Measurements from ENCODE around the gene GRB2. TPM values are rescaled to one million over a fixed set of nuclear protein-coding genes. Genes with fewer than 3 reads are reported as not detected.
"Not testable (repeated sequence)": the region's sequence is repeated elsewhere in the genome, so short reads cannot be mapped to it uniquely, and the experiment has no call there.

Gene GRB2
- total RNA-seq, 2 experiments from 2014 or later, result 161 to 165 TPM

GRCh38 chr17:75383842-75384195 is 21.7 kb downstream of the GRB2 start:
- H3K4me3 Mint-ChIP-seq, result no peak overlapping the region
- DNase-seq, result no peak
- no peaks in the 10 kb centered on the region for H3K9me3 Mint-ChIP-seq
- H3K27me3 Mint-ChIP-seq, result no peaks in the 10 kb centered on the region
- H3K36me3 Mint-ChIP-seq, result peaks cover 15% of the 10 kb centered on the region
- no peak overlapping the region for H3K27ac Mint-ChIP-seq
- H3K4me1 Mint-ChIP-seq, result peaks cover 39% of the 10 kb centered on the region

GRCh38 chr17:75380750-75381149 is 24.7 kb downstream of the GRB2 start:
- Mint-ChIP-seq H3K9me3 (no peaks in the 10 kb centered on the region), H3K27me3 (no peaks in the 10 kb centered on the region), H3K4me3 (no peak overlapping the region), H3K4me1 (peaks cover 34% of the 10 kb centered on the region), H3K36me3 (peaks cover 4% of the 10 kb centered on the region), H3K27ac (no peak overlapping the region)
- no peak for DNase-seq

- peaks cover 35% of the 10 kb centered on the region for H3K4me1 Mint-ChIP-seq
- H3K9me3 Mint-ChIP-seq, result no peaks in the 10 kb centered on the region
- H3K27ac Mint-ChIP-seq, result no peak overlapping the region
- no peaks in the 10 kb centered on the region for H3K27me3 Mint-ChIP-seq
- no peak for DNase-seq
- peaks cover 6% of the 10 kb centered on the region for H3K36me3 Mint-ChIP-seq
- H3K4me3 Mint-ChIP-seq, result no peak overlapping the region
Observed at GRCh38 chr17:75380315-75380714, 25.2 kb downstream of the GRB2 start.

DNA sequence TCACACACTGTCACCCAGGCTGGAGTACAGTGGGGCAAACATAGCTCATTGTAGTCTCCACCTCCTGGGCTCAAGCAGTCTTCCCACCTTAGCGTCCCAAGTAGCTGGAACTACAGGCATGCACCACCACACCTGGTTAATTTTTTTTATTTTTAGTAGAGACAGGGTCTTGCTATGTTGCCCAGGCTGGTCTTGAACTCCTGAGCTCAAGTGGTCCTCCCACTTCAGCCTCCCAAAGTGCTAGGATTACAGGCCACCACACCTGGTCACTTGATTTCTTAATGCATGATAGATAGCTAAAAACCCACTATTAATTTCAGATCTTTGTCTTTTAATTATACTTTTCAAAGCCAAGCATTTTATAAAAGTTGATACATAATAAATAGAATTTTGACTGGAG is 26.1 kb downstream of the GRB2 start:
- peaks cover 37% of the 10 kb centered on the region for H3K4me1 Mint-ChIP-seq
- not testable (repeated sequence) for DNase-seq, H3K27me3 Mint-ChIP-seq, H3K36me3 Mint-ChIP-seq, H3K9me3 Mint-ChIP-seq, H3K4me3 Mint-ChIP-seq, H3K27ac Mint-ChIP-seq

- H3K27ac Mint-ChIP-seq, result no peak overlapping the region
- peaks cover 38% of the 10 kb centered on the region for H3K36me3 Mint-ChIP-seq
- H3K9me3 Mint-ChIP-seq, result no peaks in the 10 kb centered on the region
- no peak for DNase-seq
- no peak overlapping the region for H3K4me3 Mint-ChIP-seq
- no peaks in the 10 kb centered on the region for H3K27me3 Mint-ChIP-seq
- H3K4me1 Mint-ChIP-seq, result peaks cover 43% of the 10 kb centered on the region
Observed at GRCh38 chr17:75373280-75373679, 32.2 kb downstream of the GRB2 start.

DNA sequence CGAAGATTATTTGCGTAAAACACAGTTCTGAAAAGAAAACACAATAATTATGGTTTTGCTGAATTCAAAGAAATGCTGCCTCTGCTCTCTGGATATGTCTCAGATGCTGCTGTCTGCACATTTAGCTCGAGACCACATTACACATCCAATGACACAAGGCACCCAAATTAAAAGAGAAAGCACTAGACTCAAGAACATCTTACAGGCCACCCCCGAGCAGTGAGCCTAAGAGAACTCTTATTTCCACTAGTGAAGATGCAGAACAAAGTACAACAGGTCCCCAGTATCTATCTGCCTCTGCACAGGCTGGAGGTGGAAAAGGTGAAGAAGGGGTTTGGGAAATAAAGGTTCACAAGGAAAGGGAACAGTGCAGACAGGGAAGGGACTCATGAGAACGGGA is 33.5 kb downstream of the GRB2 start:
- Mint-ChIP-seq H3K27ac (no peak overlapping the region), H3K27me3 (no peaks in the 10 kb centered on the region), H3K4me1 (peaks cover 55% of the 10 kb centered on the region), H3K4me3 (peak overlapping the region; percentile 3), H3K9me3 (no peaks in the 10 kb centered on the region), H3K36me3 (peaks cover 34% of the 10 kb centered on the region)
- no peak for DNase-seq

- no peak for DNase-seq
- no peaks in the 10 kb centered on the region for H3K27me3 Mint-ChIP-seq
- H3K9me3 Mint-ChIP-seq, result no peaks in the 10 kb centered on the region
- H3K36me3 Mint-ChIP-seq, result peaks cover 34% of the 10 kb centered on the region
- H3K4me3 Mint-ChIP-seq, result no peak overlapping the region
- peak overlapping the region; percentile 58 for H3K27ac Mint-ChIP-seq
- H3K4me1 Mint-ChIP-seq, result peaks cover 61% of the 10 kb centered on the region
Observed at GRCh38 chr17:75371339-75371738, 34.1 kb downstream of the GRB2 start.

GRCh38 chr17:75370286-75370915 is 35.1 kb downstream of the GRB2 start:
- Mint-ChIP-seq H3K4me1 (peaks cover 70% of the 10 kb centered on the region), H3K27me3 (no peaks in the 10 kb centered on the region), H3K27ac (no peak overlapping the region), H3K36me3 (peaks cover 34% of the 10 kb centered on the region), H3K4me3 (no peak overlapping the region), H3K9me3 (no peaks in the 10 kb centered on the region)
- no peak for DNase-seq

GRCh38 chr17:75367838-75368789 is 37.4 kb downstream of the GRB2 start:
- H3K9me3 Mint-ChIP-seq, DNase-seq, H3K27me3 Mint-ChIP-seq, H3K4me3 Mint-ChIP-seq: not testable (repeated sequence)
- H3K36me3 Mint-ChIP-seq, result peaks cover 35% of the 10 kb centered on the region
- peaks cover 84% of the 10 kb centered on the region for H3K4me1 Mint-ChIP-seq
- peak overlapping the region; percentile 54 for H3K27ac Mint-ChIP-seq

DNA sequence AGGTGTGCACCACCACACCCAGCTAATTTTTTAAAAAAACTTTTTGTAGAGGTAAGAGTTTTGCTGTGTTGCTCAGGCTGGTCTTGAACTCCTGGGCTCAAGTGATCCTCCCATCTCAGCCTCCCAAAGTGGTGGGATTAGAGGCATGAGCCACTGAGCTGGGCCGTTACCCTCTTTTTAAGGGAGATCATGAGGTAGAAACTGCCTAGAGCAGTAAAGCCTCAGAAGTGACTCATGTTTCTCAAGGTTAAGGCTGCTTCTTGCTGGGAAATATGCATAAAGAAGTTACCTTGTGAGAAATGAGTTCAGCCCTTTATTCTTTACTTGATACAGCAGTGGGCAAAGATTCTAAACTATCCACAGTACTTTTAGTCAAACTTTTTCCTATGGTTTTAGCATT is 38.2 kb downstream of the GRB2 start:
- Mint-ChIP-seq H3K27me3 (no peaks in the 10 kb centered on the region), H3K27ac (peak overlapping the region; percentile 54), H3K4me3 (no peak overlapping the region), H3K9me3 (no peaks in the 10 kb centered on the region), H3K4me1 (peaks cover 82% of the 10 kb centered on the region), H3K36me3 (peaks cover 34% of the 10 kb centered on the region)
- DNase-seq, result no peak

- Mint-ChIP-seq H3K27me3 (no peaks in the 10 kb centered on the region), H3K9me3 (no peaks in the 10 kb centered on the region), H3K27ac (no peak overlapping the region), H3K36me3 (peaks cover 27% of the 10 kb centered on the region), H3K4me1 (peaks cover 81% of the 10 kb centered on the region), H3K4me3 (no peak overlapping the region)
- no peak for DNase-seq
Observed at GRCh38 chr17:75366432-75366831, 39.0 kb downstream of the GRB2 start.

DNA sequence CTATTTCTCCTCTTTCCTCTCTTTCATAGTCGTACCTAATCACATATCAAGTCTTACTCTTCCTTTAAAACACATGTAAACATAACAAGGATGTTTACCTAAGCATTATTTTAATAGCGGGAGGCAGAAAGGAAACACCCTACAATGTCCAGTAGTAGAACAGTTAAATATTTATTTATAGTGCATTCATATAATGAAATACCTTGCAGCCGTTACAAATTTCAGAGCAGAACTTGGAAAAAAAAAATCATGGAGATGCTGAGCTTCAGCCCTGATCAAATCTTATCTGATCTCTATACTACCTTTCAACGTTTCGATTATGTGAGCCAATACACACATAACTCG is 39.6 kb downstream of the GRB2 start:
- no peaks in the 10 kb centered on the region for H3K9me3 Mint-ChIP-seq
- no peaks in the 10 kb centered on the region for H3K27me3 Mint-ChIP-seq
- H3K27ac Mint-ChIP-seq, result peak overlapping the region; percentile 80
- H3K4me1 Mint-ChIP-seq, result peaks cover 82% of the 10 kb centered on the region
- H3K36me3 Mint-ChIP-seq, result peaks cover 24% of the 10 kb centered on the region
- peak overlapping the region; percentile 45 for H3K4me3 Mint-ChIP-seq
- no peak for DNase-seq

- Mint-ChIP-seq H3K27ac (peak overlapping the region; percentile 80), H3K27me3 (no peaks in the 10 kb centered on the region), H3K36me3 (peaks cover 21% of the 10 kb centered on the region), H3K9me3 (no peaks in the 10 kb centered on the region), H3K4me1 (peaks cover 87% of the 10 kb centered on the region), H3K4me3 (peak overlapping the region; percentile 45)
- DNase-seq, result no peak
Observed at GRCh38 chr17:75365009-75365930, 40.2 kb downstream of the GRB2 start.

DNA sequence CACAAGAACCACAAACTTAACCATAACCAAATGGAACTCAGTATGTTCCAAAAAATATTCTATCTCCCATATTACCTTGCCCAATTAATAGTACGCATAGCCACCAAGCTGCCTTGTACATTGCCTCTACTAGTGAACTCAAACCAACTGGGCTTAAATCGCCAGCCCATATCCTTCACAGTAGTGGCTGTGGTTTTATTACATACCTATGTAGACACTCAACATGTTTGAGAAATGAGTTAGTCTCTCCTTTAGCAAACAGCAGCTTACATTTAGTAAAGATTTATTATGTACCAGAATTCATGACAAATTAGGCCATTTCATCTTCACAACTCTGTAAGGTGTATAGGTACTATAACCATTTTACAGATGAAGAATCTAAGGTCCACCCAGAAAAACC is 41.4 kb downstream of the GRB2 start:
- Mint-ChIP-seq H3K4me1 (peaks cover 90% of the 10 kb centered on the region), H3K4me3 (no peak overlapping the region), H3K27ac (no peak overlapping the region), H3K36me3 (peaks cover 18% of the 10 kb centered on the region), H3K9me3 (no peaks in the 10 kb centered on the region), H3K27me3 (no peaks in the 10 kb centered on the region)
- DNase-seq, result no peak

GRCh38 chr17:75361996-75362395 is 43.5 kb downstream of the GRB2 start:
- DNase-seq, result no peak
- Mint-ChIP-seq H3K27me3 (no peaks in the 10 kb centered on the region), H3K4me1 (peaks cover 77% of the 10 kb centered on the region), H3K9me3 (no peaks in the 10 kb centered on the region), H3K27ac (no peak overlapping the region), H3K4me3 (no peak overlapping the region), H3K36me3 (peaks cover 21% of the 10 kb centered on the region)

All from activated naive CD8-positive, alpha-beta T cell treated with anti-CD3 and anti-CD28 coated beads for 36 hours (primary cell).